OCI-LY3 (cell line): ENCODE data around the gene RPL23.

Source experiments
- H2AFZ ChIP-seq: fragments of 200-600, 300-600 bp; shearing (Covaris generic); 2 replicates; pipeline ENCODE4 v1.6.0; 2014; ENCODE audit warnings: antibody characterized with exemption, low read depth, low read length
- H3K27ac ChIP-seq: fragments of 200-600, 300-600 bp; sonication (generic); 2 replicates; pipeline ENCODE4 v1.5.1; 2014; ENCODE audit warnings: mild to moderate bottlenecking, low read length, moderate library complexity, mixed read lengths
- H3K27me3 ChIP-seq: fragments of 200-600, 300-600 bp; sonication (generic); 2 replicates; pipeline ENCODE4 v1.6.1; 2014; ENCODE audit warnings: low read depth, low read length, mixed read lengths
- H3K36me3 ChIP-seq: fragments of 200-600, 300-600 bp; sonication (generic); replicated peaks from 2 replicates; pipeline ENCODE3; 2014; ENCODE audit warnings: low read depth, low read length, mixed read lengths
- H3K4me1 ChIP-seq: fragments of 300-600, 200-600 bp; sonication (generic); 2 replicates; pipeline ENCODE4 v1.6.1; 2014; ENCODE audit warnings: low read length, mixed read lengths
- H3K4me2 ChIP-seq: fragments of 200-600, 300-600 bp; sonication (generic); 2 replicates; pipeline ENCODE4 v1.6.1; 2014; ENCODE audit warnings: low read length, mixed read lengths
- H3K4me3 ChIP-seq: fragments of 300-600, 200-600 bp; sonication (generic); 2 replicates; pipeline ENCODE4 v1.5.1; 2014; ENCODE audit warnings: antibody characterized with exemption, mild to moderate bottlenecking, low read length, moderate library complexity
- H3K79me2 ChIP-seq: fragments of 300-600, 200-600 bp; shearing (Covaris generic); 2 replicates; pipeline ENCODE4 v1.6.1; 2014; ENCODE audit warnings: mild to moderate bottlenecking, low read length, mixed read lengths
- H3K9ac ChIP-seq: fragments of 300-600, 200-600 bp; shearing (Covaris generic); 2 replicates; pipeline ENCODE4 v1.6.0; 2014; ENCODE audit warnings: mild to moderate bottlenecking, low read length, moderate library complexity
- H3K9me3 ChIP-seq: fragments of 200-600, 300-600 bp; shearing (Covaris generic); 2 replicates; pipeline ENCODE4 v1.6.1; 2014; ENCODE audit warnings: low read length, mixed read lengths; ENCODE audit not compliant: insufficient read depth
- H4K20me1 ChIP-seq: fragments of 200-600, 300-600 bp; sonication (generic); 2 replicates; pipeline ENCODE4 v1.6.1; 2016; ENCODE audit warnings: low read length, mixed read lengths; ENCODE audit not compliant: insufficient read depth
- EZH2phosphoT487 ChIP-seq: fragments of 200-600 bp; shearing (Covaris generic); IDR thresholded peaks from 2 replicates; pipeline ENCODE4 v1.6.1; 2018; ENCODE audit warnings: antibody characterized with exemption, mixed run types, low read depth
- TF ChIP-seq, protein P1 (sequence below): fragments of 200-600, 300-600 bp; sonication (generic); IDR thresholded peaks from 2 replicates; pipeline ENCODE4 v1.5.1; 2014; ENCODE audit warnings: antibody characterized with exemption, low read length, low read depth

Gene RPL23

DNA sequence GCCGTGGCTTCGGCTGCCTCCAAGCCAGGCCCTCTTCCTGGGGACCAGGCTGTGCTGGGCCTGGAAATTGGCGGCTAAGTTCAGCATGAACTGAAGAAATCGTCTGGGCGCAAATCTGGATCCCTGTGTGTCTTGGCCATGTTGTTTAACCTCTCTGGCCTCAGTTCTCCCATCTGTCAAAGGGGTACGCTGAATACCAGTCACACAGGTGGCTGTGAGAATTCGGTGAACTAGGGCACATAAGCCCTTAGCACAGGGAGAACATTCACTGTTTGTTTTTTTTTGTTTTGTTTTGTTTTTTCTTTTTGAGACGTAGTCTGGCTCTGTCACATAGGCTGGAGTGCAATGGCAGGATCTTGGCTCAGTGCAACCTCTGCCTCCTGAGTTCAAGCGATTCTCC lies 35.3 kb upstream of the RPL23 start:
- no peak overlapping the region for H2AFZ ChIP-seq
- peaks cover 34% of the 10 kb centered on the region for H3K4me1 ChIP-seq
- no peaks in the 10 kb centered on the region for H3K9me3 ChIP-seq
- TF ChIP-seq, protein P1, sequence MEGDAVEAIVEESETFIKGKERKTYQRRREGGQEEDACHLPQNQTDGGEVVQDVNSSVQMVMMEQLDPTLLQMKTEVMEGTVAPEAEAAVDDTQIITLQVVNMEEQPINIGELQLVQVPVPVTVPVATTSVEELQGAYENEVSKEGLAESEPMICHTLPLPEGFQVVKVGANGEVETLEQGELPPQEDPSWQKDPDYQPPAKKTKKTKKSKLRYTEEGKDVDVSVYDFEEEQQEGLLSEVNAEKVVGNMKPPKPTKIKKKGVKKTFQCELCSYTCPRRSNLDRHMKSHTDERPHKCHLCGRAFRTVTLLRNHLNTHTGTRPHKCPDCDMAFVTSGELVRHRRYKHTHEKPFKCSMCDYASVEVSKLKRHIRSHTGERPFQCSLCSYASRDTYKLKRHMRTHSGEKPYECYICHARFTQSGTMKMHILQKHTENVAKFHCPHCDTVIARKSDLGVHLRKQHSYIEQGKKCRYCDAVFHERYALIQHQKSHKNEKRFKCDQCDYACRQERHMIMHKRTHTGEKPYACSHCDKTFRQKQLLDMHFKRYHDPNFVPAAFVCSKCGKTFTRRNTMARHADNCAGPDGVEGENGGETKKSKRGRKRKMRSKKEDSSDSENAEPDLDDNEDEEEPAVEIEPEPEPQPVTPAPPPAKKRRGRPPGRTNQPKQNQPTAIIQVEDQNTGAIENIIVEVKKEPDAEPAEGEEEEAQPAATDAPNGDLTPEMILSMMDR = no peak
- no peak for TF ChIP-seq EZH2phosphoT487
- no peaks in the 10 kb centered on the region; the same call in 1 of the 2 replicates for H3K79me2 ChIP-seq
- no peak overlapping the region for H3K27ac ChIP-seq
- H3K9ac ChIP-seq = no peak overlapping the region
- H4K20me1 ChIP-seq = peaks cover 42% of the 10 kb centered on the region
- no peak overlapping the region for H3K4me2 ChIP-seq
- peaks cover 19% of the 10 kb centered on the region for H3K36me3 ChIP-seq
- no peaks in the 10 kb centered on the region for H3K27me3 ChIP-seq
- no peak overlapping the region for H3K4me3 ChIP-seq

DNA sequence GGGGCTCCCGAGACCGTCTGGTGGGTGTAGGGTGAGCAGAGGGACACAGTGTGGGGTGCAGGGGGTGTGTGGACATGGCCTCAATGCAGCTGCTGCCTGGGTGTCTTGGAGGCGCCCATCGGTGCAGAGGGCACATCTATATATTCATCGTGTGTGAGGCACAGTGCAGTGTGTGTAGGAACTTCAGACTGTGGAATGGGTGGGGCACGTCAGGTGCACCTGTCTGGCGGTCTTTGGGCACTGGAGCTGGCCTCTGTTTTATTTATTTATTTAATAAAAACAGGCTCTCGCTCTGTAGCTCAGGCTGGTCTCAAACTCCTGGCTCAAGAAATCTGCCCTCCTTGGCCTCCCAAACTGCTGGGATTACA lies 33.1 kb upstream of the RPL23 start:
- Histone ChIP-seq H3K27ac (no peak overlapping the region), H2AFZ (no peak overlapping the region), H3K9me3 (no peaks in the 10 kb centered on the region), H4K20me1 (peaks cover 60% of the 10 kb centered on the region), H3K27me3 (no peaks in the 10 kb centered on the region), H3K4me3 (no peak overlapping the region), H3K4me1 (peaks cover 24% of the 10 kb centered on the region), H3K9ac (no peak overlapping the region), H3K4me2 (no peak overlapping the region), H3K36me3 (peaks cover 25% of the 10 kb centered on the region), H3K79me2 (no peaks in the 10 kb centered on the region; the same call in 1 of the 2 replicates)
- TF ChIP-seq, protein P1 = no peak
- TF ChIP-seq EZH2phosphoT487 = no peak

DNA sequence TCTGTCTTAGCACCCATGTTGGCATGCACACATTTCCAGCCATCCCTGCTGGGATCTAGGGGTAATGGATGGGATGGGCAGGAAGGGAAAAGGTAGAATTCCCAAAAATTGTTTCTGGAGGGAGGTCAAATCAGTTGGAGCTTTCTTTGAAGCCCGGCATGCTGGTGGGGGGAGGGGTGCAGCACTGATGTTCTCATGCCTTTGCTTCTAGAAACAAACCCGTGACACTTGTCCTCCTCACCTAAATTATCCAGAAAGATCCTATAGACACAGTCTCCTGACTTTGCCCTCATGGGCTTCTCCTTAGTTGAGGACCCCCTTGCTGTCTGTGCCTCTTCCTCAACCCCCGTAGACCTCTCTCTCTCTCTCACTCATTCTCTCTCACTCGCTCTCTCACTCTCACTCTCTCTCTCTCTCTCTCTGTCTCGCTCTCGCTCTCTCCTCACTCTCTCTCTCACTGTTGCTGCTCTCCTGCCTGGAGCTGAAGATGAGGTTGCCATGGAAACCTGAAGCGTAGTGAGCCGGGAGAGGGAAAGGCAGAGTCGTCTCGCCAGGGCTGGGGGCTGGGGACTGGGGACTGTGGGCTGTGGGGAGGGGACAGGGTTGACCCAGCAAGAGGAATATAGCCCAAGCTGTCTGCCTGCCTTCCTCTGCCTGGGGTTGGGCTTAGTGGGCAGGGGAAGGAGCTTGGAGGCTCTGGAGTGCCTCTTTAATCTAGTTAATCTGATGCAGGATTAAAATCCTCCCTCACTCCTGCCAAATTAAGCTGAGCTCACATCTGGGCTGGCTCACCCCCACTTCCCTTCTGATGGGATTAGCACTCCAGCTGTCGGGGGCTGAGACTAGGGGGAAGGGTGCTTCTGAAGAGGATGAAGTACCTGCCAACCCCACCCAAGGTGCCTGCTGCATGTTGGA lies 32.5 kb upstream of the RPL23 start:
- Histone ChIP-seq H3K4me2 (no peak overlapping the region), H3K4me3 (no peak overlapping the region), H3K79me2 (no peaks in the 10 kb centered on the region; the same call in 1 of the 2 replicates), H4K20me1 (peaks cover 65% of the 10 kb centered on the region), H3K9ac (no peak overlapping the region), H2AFZ (no peak overlapping the region), H3K9me3 (no peaks in the 10 kb centered on the region), H3K27ac (no peak overlapping the region), H3K4me1 (peaks cover 17% of the 10 kb centered on the region), H3K27me3 (no peaks in the 10 kb centered on the region), H3K36me3 (peaks cover 29% of the 10 kb centered on the region)
- no peak for TF ChIP-seq EZH2phosphoT487
- TF ChIP-seq, protein P1 = no peak

DNA sequence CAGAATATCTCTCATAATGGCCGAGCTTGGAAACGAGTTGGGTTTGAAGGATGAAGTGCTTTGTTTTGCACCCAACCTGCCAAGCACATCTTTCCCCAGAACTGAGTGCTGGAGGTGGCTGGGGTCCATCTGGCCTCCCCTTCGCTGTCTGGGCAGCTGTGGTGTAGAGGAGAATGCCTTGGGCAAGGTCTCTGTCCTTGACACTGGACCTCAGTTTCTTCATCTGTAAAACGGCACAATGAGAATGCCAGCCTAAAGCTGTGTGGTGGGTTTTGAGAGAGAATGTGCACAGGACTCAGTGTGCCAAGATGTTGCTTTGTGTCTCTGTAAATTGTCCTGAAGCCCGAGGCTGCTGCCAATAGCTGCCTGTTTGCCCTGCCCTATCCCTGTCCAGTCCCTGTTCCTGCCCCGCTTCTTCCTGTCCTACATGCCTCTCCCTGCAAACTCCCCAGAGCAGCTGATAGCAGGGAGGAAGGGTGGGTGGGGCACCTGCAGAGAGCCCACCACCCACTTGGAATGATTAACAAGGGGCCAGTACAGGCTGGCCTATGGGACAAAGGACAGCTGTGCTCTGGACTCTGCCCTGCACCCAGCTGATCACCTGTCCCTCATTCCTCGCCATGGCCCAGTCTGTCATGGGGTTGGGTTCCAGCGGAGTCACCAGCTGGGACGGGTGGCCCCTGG lies 31.7 kb upstream of the RPL23 start:
- no peak overlapping the region for H3K4me2 ChIP-seq
- no peaks in the 10 kb centered on the region; the same call in 1 of the 2 replicates for H3K79me2 ChIP-seq
- H3K9ac ChIP-seq = no peak overlapping the region
- H3K9me3 ChIP-seq = no peaks in the 10 kb centered on the region
- H3K36me3 ChIP-seq = peaks cover 33% of the 10 kb centered on the region
- H4K20me1 ChIP-seq = peaks cover 68% of the 10 kb centered on the region
- H3K27me3 ChIP-seq = no peaks in the 10 kb centered on the region
- no peak overlapping the region for H2AFZ ChIP-seq
- peaks cover 9% of the 10 kb centered on the region for H3K4me1 ChIP-seq
- no peak overlapping the region for H3K27ac ChIP-seq
- TF ChIP-seq, protein P1 = no peak
- no peak for TF ChIP-seq EZH2phosphoT487
- H3K4me3 ChIP-seq = no peak overlapping the region
